GM18505 (cell line): ENCODE results near the gene IFIT3.
"Not testable (repeated sequence)": the region's sequence is repeated elsewhere in the genome, so short reads cannot be mapped to it uniquely, and the experiment has no call there.

ENCODE experiments used
- ATAC-seq: cut with Tn5 transposase; IDR thresholded peaks from one replicate; pipeline ENCODE4 v1.9.1; 2021; ENCODE audit not compliant: unreplicated experiment
- POLR2A ChIP-seq: IDR thresholded peaks from 4 replicates; pipeline ENCODE4 v1.6.1; 2011; ENCODE audit warnings: borderline replicate concordance; ENCODE audit not compliant: insufficient read depth, insufficient read length; ENCODE audit errors: extremely low read depth

The IFIT3 gene

GRCh38 chr10:89327803-89328441, at the start of gene IFIT3:
IFIT3 (plus strand) TSS chr10:89327997; CDS start chr10:89328074, 77 bp downstream.
- ATAC-seq, result no peak
- TF ChIP-seq POLR2A, result peak; percentile 29

GRCh38 chr10:89278034-89278535, 49.7 kb upstream of the IFIT3 start:
- no peak for TF ChIP-seq POLR2A
- ATAC-seq, result no peak

GRCh38 chr10:89278900-89279392, 48.9 kb upstream of the IFIT3 start:
- TF ChIP-seq POLR2A, result no peak
- no peak for ATAC-seq

GRCh38 chr10:89279421-89279869, 48.4 kb upstream of the IFIT3 start:
- TF ChIP-seq POLR2A, result no peak
- ATAC-seq, result no peak

- no peak for TF ChIP-seq POLR2A
- ATAC-seq, result no peak
These were observed 47.3 kb upstream of the IFIT3 start for GRCh38 chr10:89280508-89280907.

GRCh38 chr10:89281606-89282395, 46.0 kb upstream of the IFIT3 start:
- TF ChIP-seq POLR2A, result no peak
- ATAC-seq, result no peak

GRCh38 chr10:89283025-89283935, 44.5 kb upstream of the IFIT3 start:
- ATAC-seq, result no peak

GRCh38 chr10:89283936-89284475, 43.8 kb upstream of the IFIT3 start:
- ATAC-seq, result no peak
- no peak for TF ChIP-seq POLR2A

More at GRCh38 chr10:89283025-89283935, 44.5 kb upstream of the IFIT3 start:
- no peak for TF ChIP-seq POLR2A

GRCh38 chr10:89284711-89285110, 43.1 kb upstream of the IFIT3 start:
- not testable (repeated sequence) for ATAC-seq

GRCh38 chr10:89285303-89285702, 42.5 kb upstream of the IFIT3 start:
- ATAC-seq, result not testable (repeated sequence)

- no peak for ATAC-seq
- no peak for TF ChIP-seq POLR2A
These were observed 33.0 kb upstream of the IFIT3 start for GRCh38 chr10:89294721-89295239.

GRCh38 chr10:89295597-89295996, 32.2 kb upstream of the IFIT3 start:
- TF ChIP-seq POLR2A, result no peak
- no peak for ATAC-seq
